BE2C (cell line): ENCODE results near the gene CASKIN1.

Source experiments
- DNase-seq: peaks from one replicate; pipeline ENCODE4 v3.0.0-alpha.2; 2020
- H3K27me3 ChIP-seq: fragments of 250-450 bp; sonication (Bioruptor Pico); 2 replicates; pipeline ENCODE4 v1.5.1; 2020; ENCODE audit warnings: mild to moderate bottlenecking
- H3K36me3 ChIP-seq: fragments of 250-450 bp; sonication (Bioruptor Pico); 2 replicates; pipeline ENCODE4 v1.5.1; 2020; ENCODE audit warnings: mild to moderate bottlenecking
- H3K4me1 ChIP-seq: fragments of 250-450 bp; sonication (Bioruptor Pico); 2 replicates; pipeline ENCODE4 v1.5.1; 2020
- H3K4me3 ChIP-seq: 2 replicates; pipeline ENCODE4 v1.5.1; 2011; ENCODE audit warnings: low read depth, low read length
- H3K9me3 ChIP-seq: fragments of 250-450 bp; sonication (Bioruptor Pico); 2 replicates; pipeline ENCODE4 v1.5.1; 2020
- CTCF ChIP-seq: IDR thresholded peaks from 2 replicates; pipeline ENCODE4 v1.5.1; 2012; ENCODE audit warnings: mild to moderate bottlenecking, low read depth, low read length

Gene CASKIN1

GRCh38 chr16:2197765-2198164 lies 1.4 kb upstream of the CASKIN1 start:
- Histone ChIP-seq H3K27me3 (no peaks in the 10 kb centered on the region), H3K9me3 (no peaks in the 10 kb centered on the region), H3K4me1 (peaks cover 17% of the 10 kb centered on the region), H3K4me3 (no peak overlapping the region), H3K36me3 (no peaks in the 10 kb centered on the region)
- TF ChIP-seq CTCF, result no peak
- no peak for DNase-seq

- Histone ChIP-seq H3K27me3 (no peaks in the 10 kb centered on the region), H3K4me3 (no peak overlapping the region; the same call in 1 of the 2 replicates)
These were observed 641 bp upstream of the CASKIN1 start for GRCh38 chr16:2196981-2197511.

GRCh38 chr16:2195322-2196161 lies 863 bp downstream of the CASKIN1 start:
- H3K9me3 ChIP-seq, result no peaks in the 10 kb centered on the region
- no peaks in the 10 kb centered on the region for H3K27me3 ChIP-seq
- H3K36me3 ChIP-seq, result no peaks in the 10 kb centered on the region
- peaks cover 17% of the 10 kb centered on the region for H3K4me1 ChIP-seq
- no peak for TF ChIP-seq CTCF
- DNase-seq, result peak; percentile 56
- peak overlapping the region; percentile 62 for H3K4me3 ChIP-seq

More at GRCh38 chr16:2196981-2197511, 641 bp upstream of the CASKIN1 start:
- DNase-seq, result no peak
- no peaks in the 10 kb centered on the region for H3K9me3 ChIP-seq
- TF ChIP-seq CTCF, result no peak
- no peaks in the 10 kb centered on the region for H3K36me3 ChIP-seq
- H3K4me1 ChIP-seq, result peaks cover 17% of the 10 kb centered on the region

GRCh38 chr16:2194852-2195321 lies 1.5 kb downstream of the CASKIN1 start:
- Histone ChIP-seq H3K9me3 (no peaks in the 10 kb centered on the region), H3K4me1 (peaks cover 17% of the 10 kb centered on the region), H3K36me3 (no peaks in the 10 kb centered on the region), H3K4me3 (peak overlapping the region; percentile 62), H3K27me3 (no peaks in the 10 kb centered on the region)
- peak; percentile 56 for DNase-seq
- TF ChIP-seq CTCF, result peak; percentile 55

- no peak for TF ChIP-seq CTCF
- Histone ChIP-seq H3K36me3 (no peaks in the 10 kb centered on the region), H3K27me3 (no peaks in the 10 kb centered on the region), H3K4me1 (peaks cover 17% of the 10 kb centered on the region), H3K9me3 (no peaks in the 10 kb centered on the region), H3K4me3 (peak overlapping the region; percentile 62)
- DNase-seq, result peak; percentile 80
These were observed 2.1 kb downstream of the CASKIN1 start for GRCh38 chr16:2194166-2194834.

DNA sequence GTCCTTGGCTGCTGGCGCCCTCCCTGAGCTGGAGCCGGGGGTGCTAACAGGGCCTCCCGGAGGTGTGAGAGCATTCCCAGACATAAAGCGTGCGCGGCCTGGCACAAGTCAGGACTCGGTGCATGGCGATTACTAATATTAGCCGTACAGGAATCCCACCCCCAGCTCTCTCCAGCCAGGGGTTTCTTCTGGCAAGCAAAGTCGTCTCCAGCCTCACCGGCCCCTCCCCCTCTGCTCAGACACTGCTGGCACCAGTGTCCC lies 5.0 kb downstream of the CASKIN1 start:
- TF ChIP-seq CTCF, result no peak
- no peak overlapping the region for H3K4me3 ChIP-seq
- H3K27me3 ChIP-seq, result no peaks in the 10 kb centered on the region
- DNase-seq, result no peak
- H3K36me3 ChIP-seq, result no peaks in the 10 kb centered on the region; the same call in 1 of the 2 replicates
- no peaks in the 10 kb centered on the region for H3K9me3 ChIP-seq
- peaks cover 17% of the 10 kb centered on the region for H3K4me1 ChIP-seq
